Ramos (cell line): Measurements from ENCODE around the gene L3MBTL3.

ENCODE experiments used
- in situ Hi-C: fragments of 300-500 bp; cut with MboI; formaldehyde crosslinking; loops from one replicate; pipeline ENCODE4 v1.14.3; 2022; ENCODE audit warnings: low sequenced_read_pairs; ENCODE audit not compliant: unreplicated experiment

The L3MBTL3 gene

GRCh38 chr6:130018292-130018743 is at the start of gene L3MBTL3:
TSS of gene L3MBTL3 (plus strand) at chr6:130018581. CDS start at chr6:130042700, 24,119 bp downstream.
- in situ Hi-C loops: loop anchor here (25.0 kb wide), 1 partner anchor 406 kb away; no protein-coding TSS in a partner anchor

DNA sequence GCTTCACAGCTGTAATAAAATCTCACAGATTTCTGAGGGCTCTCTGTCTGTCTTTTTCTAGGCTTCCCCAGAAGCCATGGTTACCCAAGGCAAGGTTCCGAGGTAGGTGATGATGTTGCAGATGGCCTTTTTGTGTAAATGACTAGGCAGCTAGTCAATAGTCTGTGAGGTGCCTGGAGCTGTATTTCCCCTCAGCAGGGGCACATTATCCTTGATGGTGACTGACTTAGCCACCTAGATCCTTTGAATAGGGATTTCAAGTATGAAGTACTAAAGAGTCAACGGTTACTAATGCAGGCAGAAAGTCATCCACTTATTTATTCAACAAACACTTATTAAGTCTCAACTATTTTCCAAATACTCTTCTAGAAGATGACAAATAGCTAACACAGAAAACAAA is 49.3 kb upstream of the L3MBTL3 start:
- in situ Hi-C loops: no loop called here

DNA sequence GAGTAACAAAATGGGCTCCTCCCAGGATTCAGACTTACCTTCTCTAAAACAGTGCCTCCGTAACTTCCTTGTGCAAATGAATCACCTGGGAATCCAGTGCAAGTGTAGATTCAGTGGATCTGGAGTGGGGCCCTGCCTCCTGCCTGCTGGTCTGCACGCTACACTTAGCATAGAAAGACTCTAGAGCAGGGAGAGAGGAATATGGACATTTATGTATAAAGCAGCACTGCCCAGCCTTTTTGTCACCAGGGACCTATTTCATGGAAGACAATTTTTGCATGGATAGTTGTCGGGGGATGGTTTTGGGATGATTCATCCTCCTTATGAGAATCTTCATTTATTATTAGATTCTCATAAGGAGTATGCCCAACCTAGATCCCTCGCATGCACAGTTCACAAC is 42.3 kb upstream of the L3MBTL3 start:
- in situ Hi-C loops: no loop called here

- in situ Hi-C loops: no loop called here
Measured at GRCh38 chr6:129978148-129978916, 40.0 kb upstream of the L3MBTL3 start.

- in situ Hi-C loops: no loop called here
Measured at GRCh38 chr6:129980821-129981220, 37.6 kb upstream of the L3MBTL3 start.

DNA sequence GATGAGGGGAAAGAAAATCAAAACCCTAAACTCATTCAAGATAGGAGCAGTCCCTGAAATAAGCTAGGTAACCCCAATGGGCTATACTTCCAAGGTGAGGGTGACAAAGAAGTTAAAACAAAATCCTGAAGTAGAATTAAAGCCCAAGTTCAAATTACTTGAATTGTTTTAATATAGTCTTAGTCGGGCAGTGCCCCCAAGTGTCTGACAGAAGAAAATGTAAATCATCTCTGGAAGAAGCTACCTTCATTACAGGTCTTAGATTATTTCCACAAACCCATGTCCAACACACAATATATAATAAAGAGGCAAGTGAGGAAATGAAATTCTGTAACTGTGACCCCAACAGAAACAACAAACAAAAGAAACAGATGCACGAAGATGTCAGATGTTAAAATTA is 36.8 kb upstream of the L3MBTL3 start:
- in situ Hi-C loops: no loop called here

- in situ Hi-C loops: no loop called here
Measured at GRCh38 chr6:129989396-129989795, 29.0 kb upstream of the L3MBTL3 start.

DNA sequence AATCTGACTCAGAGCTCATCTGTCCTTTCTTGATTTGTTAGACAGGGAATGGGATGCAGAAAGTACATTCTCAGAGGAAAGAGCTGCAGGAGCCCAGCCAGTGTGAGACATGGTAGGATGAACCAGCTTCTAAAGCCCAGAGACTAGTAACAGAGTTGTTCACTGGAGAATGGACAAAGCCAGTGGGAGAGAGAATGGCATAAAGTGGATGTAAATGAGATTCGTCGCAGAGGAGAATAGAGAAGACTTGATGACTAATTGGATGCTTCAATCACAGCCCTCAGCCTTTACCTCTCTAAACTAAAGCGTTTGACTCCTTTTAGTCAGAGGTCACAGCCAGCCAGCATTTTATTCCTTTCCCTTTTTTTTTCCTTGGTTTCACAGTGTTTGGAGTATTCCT is 25.5 kb upstream of the L3MBTL3 start:
- in situ Hi-C loops: no loop called here

DNA sequence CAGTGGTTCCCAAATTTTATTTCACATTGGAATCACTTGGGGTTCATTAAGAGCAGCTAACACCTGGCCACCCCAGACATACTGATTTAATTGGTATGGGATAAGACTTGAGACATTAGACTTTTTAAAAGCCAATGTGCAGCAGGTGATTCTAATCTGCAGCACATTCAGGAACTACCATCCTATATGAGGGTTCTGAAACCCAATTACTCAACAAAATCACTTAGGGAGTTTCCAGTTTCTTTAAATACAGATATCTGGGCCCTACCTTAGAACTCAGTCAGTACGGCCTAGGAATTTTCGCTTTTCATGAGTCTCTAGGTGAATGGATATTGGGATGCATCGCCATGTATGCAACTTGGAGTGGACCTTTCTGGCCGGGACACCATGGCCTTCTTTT is 24.0 kb upstream of the L3MBTL3 start:
- in situ Hi-C loops: no loop called here

- in situ Hi-C loops: no loop called here
Measured at GRCh38 chr6:129996387-129996786, 22.0 kb upstream of the L3MBTL3 start.

- in situ Hi-C loops: loop anchor here (25.0 kb wide), 1 partner anchor 388 kb away; no protein-coding TSS in a partner anchor
Measured at GRCh38 chr6:130000526-130001421, 17.6 kb upstream of the L3MBTL3 start.

- in situ Hi-C loops: loop anchor here (25.0 kb wide), 1 partner anchor 396 kb away; no protein-coding TSS in a partner anchor
Measured at GRCh38 chr6:130008236-130008873, 10.0 kb upstream of the L3MBTL3 start.

DNA sequence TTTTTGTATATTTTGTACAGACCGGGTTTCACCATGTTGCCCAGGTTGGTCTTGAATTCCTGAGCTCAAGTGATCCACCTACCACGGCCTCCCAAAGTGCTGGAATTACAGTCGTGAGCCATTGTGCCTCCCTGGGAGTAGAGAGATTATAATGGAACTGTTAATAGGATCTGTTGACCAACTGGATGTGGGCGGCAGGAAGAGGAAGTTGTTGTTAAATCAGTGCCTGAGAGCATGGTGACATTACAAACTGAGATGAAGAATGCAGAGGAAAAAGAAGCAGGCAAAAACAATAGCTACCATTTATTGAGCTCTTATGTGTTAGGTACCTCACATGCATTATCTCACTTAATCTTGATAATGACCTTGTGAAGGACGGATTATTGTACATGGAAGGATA is 9.2 kb upstream of the L3MBTL3 start:
- in situ Hi-C loops: loop anchor here (25.0 kb wide), 1 partner anchor 397 kb away; no protein-coding TSS in a partner anchor

- in situ Hi-C loops: loop anchor here (25.0 kb wide), 1 partner anchor 398 kb away; no protein-coding TSS in a partner anchor
Measured at GRCh38 chr6:130010387-130010786, 8.0 kb upstream of the L3MBTL3 start.

DNA sequence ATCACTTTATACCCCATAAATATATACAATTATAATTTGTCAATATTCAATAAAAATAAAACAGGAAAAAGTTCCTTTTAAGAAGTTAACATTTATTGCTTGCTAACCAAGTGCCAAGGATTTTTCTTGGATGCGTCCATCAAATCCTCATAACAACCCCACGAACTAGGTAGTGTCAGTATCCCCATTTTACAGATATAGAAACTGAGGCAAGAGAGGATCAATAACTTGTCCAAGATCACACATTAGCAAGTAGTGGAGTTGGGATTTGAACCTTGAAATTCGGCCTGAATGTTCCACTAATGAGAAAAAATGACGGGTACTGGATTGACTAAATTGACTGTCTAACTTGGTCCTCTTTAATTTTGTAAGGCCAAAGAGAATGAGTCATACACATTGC is 5.7 kb upstream of the L3MBTL3 start:
- in situ Hi-C loops: loop anchor here (25.0 kb wide), 1 partner anchor 400 kb away; no protein-coding TSS in a partner anchor

GRCh38 chr6:130018744-130019325 is 454 bp downstream of the L3MBTL3 start:
- in situ Hi-C loops: loop anchor here (25.0 kb wide), 1 partner anchor 407 kb away; no protein-coding TSS in a partner anchor

DNA sequence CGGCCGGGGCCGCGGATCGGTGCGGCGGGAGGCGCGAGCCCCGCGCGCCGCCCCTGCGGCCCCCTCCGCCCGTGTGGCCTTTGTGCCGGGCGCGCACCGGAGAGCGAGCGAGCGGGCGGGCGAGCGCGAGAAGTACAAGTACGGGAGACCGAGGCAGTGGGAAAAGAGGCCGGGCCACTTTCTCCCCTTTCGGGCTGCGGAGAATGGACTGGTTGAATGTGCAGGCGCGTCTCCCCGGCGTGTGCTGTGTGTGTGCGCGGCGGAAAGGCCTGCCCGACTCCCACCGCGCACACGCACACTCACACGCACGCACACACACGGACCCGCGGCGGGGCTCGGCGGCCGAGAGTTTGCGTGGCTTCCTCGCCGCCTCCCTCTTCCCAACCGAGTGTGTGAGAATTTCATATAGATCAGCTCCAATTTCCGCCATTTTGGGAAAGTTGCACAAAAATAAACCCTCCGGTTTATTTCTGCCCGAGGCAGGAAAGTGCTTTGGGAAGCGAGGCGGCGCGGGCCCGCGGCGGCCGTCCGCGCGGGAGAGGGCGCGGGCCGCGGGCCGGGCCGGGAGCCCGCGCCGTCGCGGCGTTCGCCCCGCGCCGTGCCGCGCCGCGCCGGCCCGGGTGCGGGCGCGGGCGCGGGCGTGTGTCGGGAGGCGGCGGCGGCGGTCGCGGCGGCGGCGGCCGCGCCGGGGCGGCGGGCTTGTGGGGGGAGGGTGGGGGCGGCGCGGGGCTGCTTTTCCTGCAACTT is 1.1 kb downstream of the L3MBTL3 start:
- in situ Hi-C loops: loop anchor here (25.0 kb wide), 1 partner anchor 407 kb away; no protein-coding TSS in a partner anchor

GRCh38 chr6:130020073-130020906 is 1.9 kb downstream of the L3MBTL3 start:
- in situ Hi-C loops: loop anchor here (25.0 kb wide), 1 partner anchor 408 kb away; no protein-coding TSS in a partner anchor
